Progenitor cell of endocrine pancreas (in vitro differentiated cells): ENCODE measurements around the gene LEMD2. TPM values are rescaled to one million over a fixed set of nuclear protein-coding genes. Genes with fewer than 3 reads are reported as not detected.

ENCODE experiments used
- DNase-seq: peaks from one replicate; pipeline ENCODE4 v3.0.0; 2021; ENCODE audit warnings: low spot score; ENCODE audit not compliant: unreplicated experiment
- H3K27ac Mint-ChIP-seq: 2 replicates; pipeline ENCODE4 v1.8.0; 2021; ENCODE audit warnings: mild to moderate bottlenecking, moderate library complexity, mixed read lengths
- H3K27me3 Mint-ChIP-seq: 2 replicates; pipeline ENCODE4 v1.8.0; 2021; ENCODE audit warnings: mixed read lengths
- H3K36me3 Mint-ChIP-seq: 2 replicates; pipeline ENCODE4 v1.8.0; 2022; ENCODE audit warnings: mixed read lengths; ENCODE audit not compliant: insufficient read depth
- H3K4me1 Mint-ChIP-seq: 2 replicates; pipeline ENCODE4 v1.8.0; 2021; ENCODE audit warnings: low read depth, mixed read lengths
- H3K4me3 Mint-ChIP-seq: 2 replicates; pipeline ENCODE4 v1.8.0; 2021; ENCODE audit warnings: low read depth, mild to moderate bottlenecking, moderate library complexity, mixed read lengths
- H3K9me3 Mint-ChIP-seq: 2 replicates; pipeline ENCODE4 v1.8.0; 2021; ENCODE audit warnings: low read depth, mixed read lengths
- total RNA-seq: library from RNA; stranded (reverse); gene quantifications from 2 replicates; pipeline ENCODE4 v1.2.1, GENCODE V29; 2021
- TF ChIP-seq, protein P1 (sequence below): fragments of 200-600 bp; sonication (generic); IDR thresholded peaks from one replicate; pipeline ENCODE4 v1.5.0; 2021; ENCODE audit warnings: antibody characterized with exemption, mild to moderate bottlenecking; ENCODE audit not compliant: unreplicated experiment

The LEMD2 gene
- total RNA-seq, 1 donor from 2014 or later = 69.9 TPM

DNA sequence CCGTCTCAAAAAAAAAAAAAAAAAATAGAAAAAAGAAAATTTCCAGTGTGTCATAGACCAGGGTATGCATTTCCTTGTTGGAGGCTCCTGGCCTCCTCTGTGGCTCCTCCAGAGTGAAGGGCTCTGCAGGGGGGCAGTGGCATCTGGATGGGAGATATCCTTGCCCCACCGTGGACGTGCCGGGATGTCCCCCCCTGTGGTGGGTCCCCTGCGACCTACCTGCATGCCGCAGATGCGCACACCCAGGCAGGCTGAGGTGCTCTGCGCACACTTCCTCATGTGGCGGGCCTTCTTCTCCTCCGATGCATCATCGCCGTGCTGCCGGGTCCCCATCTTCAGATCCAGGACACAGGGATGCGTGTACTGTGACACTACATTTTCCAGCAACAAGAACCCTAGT, 63.7 kb downstream of the LEMD2 start:
- Mint-ChIP-seq H3K27me3 (peaks cover 36% of the 10 kb centered on the region), H3K36me3 (no peaks in the 10 kb centered on the region), H3K4me3 (no peak overlapping the region), H3K27ac (no peak overlapping the region), H3K9me3 (no peaks in the 10 kb centered on the region), H3K4me1 (peaks cover 20% of the 10 kb centered on the region)
- TF ChIP-seq, protein P1, sequence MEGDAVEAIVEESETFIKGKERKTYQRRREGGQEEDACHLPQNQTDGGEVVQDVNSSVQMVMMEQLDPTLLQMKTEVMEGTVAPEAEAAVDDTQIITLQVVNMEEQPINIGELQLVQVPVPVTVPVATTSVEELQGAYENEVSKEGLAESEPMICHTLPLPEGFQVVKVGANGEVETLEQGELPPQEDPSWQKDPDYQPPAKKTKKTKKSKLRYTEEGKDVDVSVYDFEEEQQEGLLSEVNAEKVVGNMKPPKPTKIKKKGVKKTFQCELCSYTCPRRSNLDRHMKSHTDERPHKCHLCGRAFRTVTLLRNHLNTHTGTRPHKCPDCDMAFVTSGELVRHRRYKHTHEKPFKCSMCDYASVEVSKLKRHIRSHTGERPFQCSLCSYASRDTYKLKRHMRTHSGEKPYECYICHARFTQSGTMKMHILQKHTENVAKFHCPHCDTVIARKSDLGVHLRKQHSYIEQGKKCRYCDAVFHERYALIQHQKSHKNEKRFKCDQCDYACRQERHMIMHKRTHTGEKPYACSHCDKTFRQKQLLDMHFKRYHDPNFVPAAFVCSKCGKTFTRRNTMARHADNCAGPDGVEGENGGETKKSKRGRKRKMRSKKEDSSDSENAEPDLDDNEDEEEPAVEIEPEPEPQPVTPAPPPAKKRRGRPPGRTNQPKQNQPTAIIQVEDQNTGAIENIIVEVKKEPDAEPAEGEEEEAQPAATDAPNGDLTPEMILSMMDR = no peak
- DNase-seq = no peak

DNA sequence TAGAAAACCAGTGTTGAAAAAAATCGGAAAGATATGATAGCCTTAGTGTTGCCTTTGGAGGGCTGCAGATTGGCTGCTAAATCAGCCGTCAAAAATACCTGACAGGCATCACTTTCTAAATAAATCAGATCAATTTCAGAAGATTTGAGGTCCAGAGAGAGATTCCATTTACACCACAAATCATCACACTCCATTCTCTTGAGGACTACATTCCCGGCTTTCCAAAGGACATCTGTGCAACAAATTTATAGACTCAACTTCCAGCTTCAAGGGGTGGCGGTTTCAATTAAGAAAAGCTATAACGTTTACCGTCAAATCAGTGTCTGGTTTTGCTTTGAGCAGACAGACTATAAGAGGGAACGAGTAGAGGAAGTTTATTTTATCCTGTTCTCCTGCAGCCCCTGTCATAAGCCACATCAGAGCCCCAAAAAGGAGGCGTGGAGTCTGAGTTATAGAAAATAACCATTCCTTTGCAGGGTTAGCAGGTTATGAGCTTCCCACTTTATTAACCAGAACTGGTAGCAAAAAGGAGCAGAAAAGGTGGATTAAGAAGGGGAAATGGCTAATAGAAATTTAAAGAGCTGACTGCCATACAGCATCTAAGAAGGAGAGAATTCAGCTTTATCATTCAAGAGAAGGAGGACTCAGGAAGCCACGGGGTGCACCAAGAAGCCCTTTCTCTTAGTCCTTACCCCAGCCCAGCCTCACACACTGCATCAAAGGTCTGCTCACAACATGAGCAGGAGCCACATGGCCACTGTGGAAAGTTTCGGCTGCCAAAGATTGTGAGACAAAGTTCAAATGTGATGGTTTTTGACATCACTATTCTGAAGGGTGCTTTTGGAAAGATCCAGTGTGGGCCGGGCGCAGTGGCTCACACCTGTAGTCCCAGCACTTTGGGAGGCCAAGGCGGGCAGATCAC, 64.6 kb downstream of the LEMD2 start:
- H3K9me3 Mint-ChIP-seq = no peaks in the 10 kb centered on the region
- H3K4me1 Mint-ChIP-seq = peaks cover 23% of the 10 kb centered on the region
- H3K27me3 Mint-ChIP-seq = peaks cover 32% of the 10 kb centered on the region
- H3K4me3 Mint-ChIP-seq = no peak overlapping the region
- TF ChIP-seq, protein P1 = no peak
- DNase-seq = no peak
- no peaks in the 10 kb centered on the region for H3K36me3 Mint-ChIP-seq
- no peak overlapping the region for H3K27ac Mint-ChIP-seq

GRCh38 chr6:33723371-33724085, 65.4 kb downstream of the LEMD2 start:
- no peak for DNase-seq

GRCh38 chr6:33722103-33722623, 66.8 kb downstream of the LEMD2 start:
- DNase-seq = no peak
- peaks cover 31% of the 10 kb centered on the region for H3K4me1 Mint-ChIP-seq
- no peak overlapping the region for H3K4me3 Mint-ChIP-seq
- H3K27ac Mint-ChIP-seq = no peak overlapping the region
- H3K27me3 Mint-ChIP-seq = peaks cover 26% of the 10 kb centered on the region
- H3K9me3 Mint-ChIP-seq = no peaks in the 10 kb centered on the region
- TF ChIP-seq, protein P1 = no peak
- H3K36me3 Mint-ChIP-seq = no peaks in the 10 kb centered on the region

More at GRCh38 chr6:33723371-33724085, 65.4 kb downstream of the LEMD2 start:
- Mint-ChIP-seq H3K27me3 (peaks cover 27% of the 10 kb centered on the region), H3K36me3 (no peaks in the 10 kb centered on the region), H3K27ac (no peak overlapping the region), H3K4me3 (no peak overlapping the region), H3K4me1 (peaks cover 25% of the 10 kb centered on the region), H3K9me3 (no peaks in the 10 kb centered on the region)
- TF ChIP-seq, protein P1 = no peak

DNA sequence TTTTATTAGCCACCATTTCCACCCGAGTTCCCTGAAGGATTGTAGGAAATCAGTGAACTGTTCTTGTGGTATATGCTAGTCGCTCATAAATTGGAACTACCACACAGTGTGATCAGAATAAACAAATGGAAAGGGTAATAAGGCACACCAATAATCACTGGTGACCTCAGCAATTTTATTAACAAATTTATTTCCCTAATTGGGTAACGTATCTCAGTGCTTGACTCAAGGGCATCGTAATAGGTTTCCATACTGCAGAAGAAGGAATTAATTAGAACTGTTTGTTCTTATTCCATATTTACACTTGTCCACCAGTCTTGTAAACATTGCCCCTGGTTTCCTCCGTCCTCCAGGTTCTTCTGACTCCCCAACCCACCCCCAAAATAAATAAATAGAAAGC, 67.4 kb downstream of the LEMD2 start:
- no peak for DNase-seq
- no peak overlapping the region for H3K27ac Mint-ChIP-seq
- no peak overlapping the region for H3K4me3 Mint-ChIP-seq
- no peaks in the 10 kb centered on the region for H3K36me3 Mint-ChIP-seq
- no peaks in the 10 kb centered on the region for H3K9me3 Mint-ChIP-seq
- TF ChIP-seq, protein P1 = no peak
- peaks cover 38% of the 10 kb centered on the region for H3K4me1 Mint-ChIP-seq
- peaks cover 23% of the 10 kb centered on the region for H3K27me3 Mint-ChIP-seq
